ENCODE results near the gene GALNS. TPM values are rescaled to one million over a fixed set of nuclear protein-coding genes. Genes with fewer than 3 reads are reported as not detected.

Gene GALNS
- total RNA-seq, 1 experiment from 2014 or later: 15.2 TPM

DNA sequence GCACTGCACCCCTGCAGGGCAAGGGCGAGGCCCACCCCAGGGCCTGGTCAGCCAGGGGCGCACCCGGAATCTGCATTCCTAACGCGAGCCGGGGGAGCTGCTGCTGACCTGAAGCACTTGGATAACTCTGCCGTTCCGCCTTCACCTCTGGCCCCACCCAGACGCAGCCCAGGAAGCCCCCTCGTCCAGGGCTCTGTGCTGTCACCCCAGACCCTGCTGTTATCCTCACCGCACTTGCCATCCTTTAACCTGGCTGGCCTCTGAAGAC lies 23.0 kb upstream of the GALNS start:
- DNase-seq (ENCODE audit: low read depth, low spot score): no peak
- in situ Hi-C loops (cut with HindIII; ENCODE audit: low pct_unique_long_range_greater_than_20kb, low sequenced_read_pairs): no loop called here

DNA sequence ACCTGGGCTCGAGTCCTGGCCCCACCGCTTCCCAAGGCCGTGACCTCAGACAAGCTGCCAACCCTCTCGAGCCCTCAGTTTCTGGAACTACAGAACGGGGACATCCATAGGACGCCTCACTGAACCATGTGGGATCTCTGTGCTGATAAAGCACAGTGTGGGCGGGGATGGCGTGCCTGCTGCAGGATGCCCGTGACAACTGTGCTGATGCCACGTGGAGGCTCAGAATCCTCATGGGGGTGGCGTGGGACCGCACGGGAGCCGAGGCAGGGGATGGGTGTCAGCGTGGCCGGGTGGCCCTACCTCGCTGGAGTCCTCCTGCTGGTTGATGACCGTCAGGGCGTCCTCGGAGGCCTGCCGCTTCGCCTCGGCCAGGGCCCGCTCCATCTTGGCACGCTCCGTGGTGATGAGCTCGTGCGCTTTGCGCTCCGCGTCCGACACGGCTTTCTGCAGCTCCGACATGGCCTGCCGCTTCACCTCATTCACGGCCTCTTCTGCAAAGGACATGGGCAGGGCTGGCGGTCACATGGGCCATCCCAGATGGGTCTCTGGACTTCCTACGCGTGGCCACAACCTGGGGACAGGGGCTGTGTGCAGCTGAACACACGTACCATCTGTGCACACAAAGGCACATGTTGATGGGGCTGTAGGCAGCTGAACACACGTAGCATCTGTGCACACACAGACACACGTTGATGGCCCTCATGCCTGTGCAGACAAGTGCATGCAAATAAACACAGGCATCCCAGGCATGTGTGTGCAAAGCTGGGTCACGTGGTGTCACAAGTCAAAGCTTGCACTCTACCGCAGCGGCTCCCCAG lies 22.4 kb upstream of the GALNS start:
- no peak for DNase-seq (ENCODE audit: low read depth, low spot score)
- in situ Hi-C loops (cut with HindIII; ENCODE audit: low pct_unique_long_range_greater_than_20kb, low sequenced_read_pairs): no loop called here

DNA sequence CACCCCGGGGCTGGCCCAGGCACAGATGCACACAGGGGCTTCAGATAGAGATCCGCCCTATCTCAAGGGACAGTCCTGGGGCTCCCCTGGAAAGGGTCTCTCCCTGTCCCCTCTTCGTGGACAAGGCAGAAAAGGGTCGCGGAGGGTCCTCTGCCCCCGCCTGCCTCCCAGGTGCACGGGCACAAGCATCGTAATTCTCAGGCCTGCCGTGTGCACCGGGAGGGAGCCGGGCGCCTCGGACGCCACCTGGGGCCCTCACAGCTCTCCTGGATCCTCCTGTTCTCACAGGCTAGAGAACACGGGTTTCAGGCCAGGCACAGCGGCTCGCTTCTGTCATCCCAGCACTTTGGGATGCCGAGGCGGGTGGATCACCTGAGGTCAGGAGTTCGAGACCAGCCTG lies 21.6 kb upstream of the GALNS start:
- no peak for DNase-seq (ENCODE audit: low read depth, low spot score)
- in situ Hi-C loops (cut with HindIII; ENCODE audit: low pct_unique_long_range_greater_than_20kb, low sequenced_read_pairs): no loop called here

DNA sequence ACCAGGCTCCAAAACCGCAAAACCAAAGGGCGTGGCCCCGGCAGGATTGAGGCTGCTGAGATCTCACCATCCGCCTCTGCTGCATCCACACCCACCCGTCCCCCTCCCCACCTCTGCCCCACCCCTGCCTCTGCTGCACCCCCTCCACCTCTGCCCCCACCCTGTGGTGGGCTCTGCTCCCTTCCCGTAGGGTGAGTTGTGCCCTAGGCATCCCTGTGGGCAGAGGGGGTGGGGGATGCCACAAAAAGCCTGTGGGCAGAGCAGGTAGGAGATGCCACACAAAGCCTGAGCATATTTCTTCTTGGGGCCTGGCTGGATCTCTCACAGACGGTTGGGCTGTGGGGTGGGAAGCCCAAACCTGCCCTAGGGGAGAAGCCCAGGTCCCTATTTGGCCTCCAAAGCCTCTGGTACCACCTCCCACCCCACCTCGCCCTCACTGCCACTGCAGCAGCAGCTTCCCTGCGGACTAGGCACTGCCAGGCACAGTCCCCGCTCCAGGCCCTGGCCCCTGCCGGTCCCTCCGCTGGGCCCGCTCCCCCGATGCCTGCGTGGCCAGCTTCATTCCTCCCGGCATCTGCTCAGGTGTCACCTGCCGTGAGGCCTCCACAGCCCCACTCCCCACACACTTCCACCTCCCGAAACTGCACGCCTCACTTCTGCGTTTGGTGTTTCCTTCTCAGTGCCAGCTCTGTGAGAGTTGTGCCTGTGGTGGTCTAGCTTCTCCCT lies 21.0 kb upstream of the GALNS start:
- in situ Hi-C loops (cut with HindIII; ENCODE audit: low pct_unique_long_range_greater_than_20kb, low sequenced_read_pairs): no loop called here

DNA sequence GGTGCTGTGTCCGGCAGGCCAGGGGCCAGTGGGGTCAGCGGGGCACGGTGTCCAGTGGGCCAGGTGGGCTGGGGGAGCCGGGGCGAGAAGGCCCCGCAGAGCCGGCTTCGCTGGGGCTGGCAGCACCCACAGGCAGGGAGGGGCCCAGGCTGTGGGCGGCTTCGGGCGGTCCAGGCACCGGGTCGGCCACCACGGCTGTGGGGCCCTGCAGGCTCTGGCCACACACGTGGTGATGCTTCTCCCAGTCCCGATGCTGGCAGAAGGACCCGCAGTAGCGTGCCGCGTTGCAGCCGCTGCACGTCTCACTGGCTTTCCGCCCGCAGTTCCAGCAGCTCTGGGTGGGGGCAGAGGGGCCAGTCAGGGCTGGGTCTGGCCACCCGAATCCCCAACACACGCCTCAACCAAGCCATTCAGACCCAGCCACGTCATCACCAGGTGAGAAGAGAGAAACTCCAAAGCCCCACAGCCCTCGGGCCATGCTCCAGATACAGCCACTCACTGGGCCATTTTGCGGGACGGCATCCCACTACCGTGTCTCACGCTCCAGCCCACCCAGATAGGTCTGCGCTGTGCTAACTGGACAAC lies 20.3 kb upstream of the GALNS start:
- in situ Hi-C loops (cut with HindIII; ENCODE audit: low pct_unique_long_range_greater_than_20kb, low sequenced_read_pairs): no loop called here
- DNase-seq (ENCODE audit: low read depth, low spot score): no peak

More for the DNA sequence above, 21.0 kb upstream of the GALNS start:
- DNase-seq (ENCODE audit: low read depth, low spot score): no peak

DNA sequence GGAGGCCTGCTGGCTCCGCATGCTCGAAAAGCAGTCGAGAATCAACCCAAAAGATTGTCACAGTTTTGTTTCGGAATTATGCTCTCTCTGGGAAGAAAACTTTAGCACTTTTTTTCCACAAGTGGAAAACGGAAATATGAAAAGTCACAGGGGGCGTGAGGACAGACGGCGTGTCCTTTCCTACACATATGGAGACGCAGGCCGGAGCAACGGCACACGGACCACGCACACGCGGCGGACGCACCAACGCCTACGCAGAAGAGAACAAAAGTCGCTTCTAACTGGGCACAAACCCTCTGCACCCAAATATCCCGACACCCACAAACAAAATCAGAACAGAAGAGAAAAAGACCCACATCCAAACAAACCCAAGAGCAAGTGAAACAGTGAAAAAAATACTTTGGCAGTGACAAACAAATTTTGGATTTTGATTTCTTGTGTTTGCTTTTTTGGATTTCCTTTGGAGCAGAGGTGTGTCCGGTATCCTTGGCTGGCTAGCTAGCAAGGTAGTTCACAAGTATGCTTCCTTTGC lies 19.0 kb upstream of the GALNS start:
- DNase-seq (ENCODE audit: low read depth, low spot score): no peak
- in situ Hi-C loops (cut with HindIII; ENCODE audit: low pct_unique_long_range_greater_than_20kb, low sequenced_read_pairs): no loop called here

DNA sequence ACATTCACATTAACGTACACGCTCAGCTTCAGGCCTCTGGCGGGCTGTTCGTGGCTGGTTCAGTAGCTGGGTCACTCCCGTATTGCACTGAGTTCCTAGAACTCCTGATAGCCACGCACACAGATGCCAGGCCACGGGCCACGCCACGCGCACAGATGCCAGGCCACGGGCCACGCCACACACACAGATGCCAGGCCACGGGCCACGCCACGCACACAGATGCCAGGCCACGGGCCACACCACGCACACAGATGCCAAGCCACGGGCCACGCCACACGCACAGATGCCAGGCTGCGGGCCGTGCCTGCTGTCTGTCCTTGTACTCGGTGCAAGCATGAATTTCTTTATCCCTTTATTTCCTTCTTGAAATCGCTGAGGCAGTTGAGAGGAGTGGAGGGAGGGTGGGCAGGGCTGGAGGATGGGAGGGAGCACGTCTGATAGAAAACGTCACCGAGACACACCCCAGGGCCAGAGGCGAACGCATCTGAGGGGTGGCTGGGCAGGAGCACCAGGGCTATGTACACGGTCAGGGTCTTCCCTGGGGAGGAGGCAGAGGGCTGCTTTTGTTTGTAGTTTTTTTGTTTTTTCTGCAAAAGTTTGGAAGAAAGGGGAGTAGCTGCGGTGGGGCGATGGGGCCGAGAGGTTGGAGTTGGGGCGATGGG lies 18.3 kb upstream of the GALNS start:
- in situ Hi-C loops (cut with HindIII; ENCODE audit: low pct_unique_long_range_greater_than_20kb, low sequenced_read_pairs): no loop called here
- DNase-seq (ENCODE audit: low read depth, low spot score): no peak

DNA sequence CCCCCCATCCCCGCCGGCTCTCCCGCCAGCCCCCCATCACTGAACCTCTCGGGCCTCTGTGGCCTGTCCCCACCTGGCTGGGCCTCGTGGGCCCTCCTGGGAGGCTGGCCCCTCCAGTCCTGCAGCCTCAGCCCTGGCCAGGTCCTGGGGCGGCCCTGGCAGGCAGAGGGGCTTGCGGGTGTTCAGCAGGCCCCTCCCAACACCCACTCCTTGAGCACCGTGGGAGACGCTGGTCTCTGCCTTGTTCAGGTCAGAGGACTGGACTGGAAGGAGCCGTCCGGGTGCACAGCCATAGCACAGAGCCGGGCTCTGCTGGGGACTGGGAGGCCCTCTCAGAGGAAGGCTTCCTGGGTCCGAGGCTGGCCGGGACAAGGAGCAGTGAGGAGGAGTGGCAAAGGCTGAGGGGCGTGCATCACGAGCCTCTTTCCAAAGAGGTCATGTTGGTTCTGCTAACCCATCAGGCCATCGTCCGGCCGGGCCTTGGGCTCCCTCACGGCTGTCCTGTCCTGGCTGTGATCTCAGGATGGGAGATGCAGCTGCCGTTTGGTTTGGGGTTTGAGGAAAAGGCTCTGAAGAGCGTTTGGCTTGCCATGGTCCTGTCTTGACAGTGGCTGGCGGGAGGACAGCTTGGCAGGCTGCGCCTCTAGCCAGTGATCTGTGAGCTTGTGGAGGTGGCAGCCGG lies 16.0 kb upstream of the GALNS start:
- in situ Hi-C loops (cut with HindIII; ENCODE audit: low pct_unique_long_range_greater_than_20kb, low sequenced_read_pairs): no loop called here
- DNase-seq (ENCODE audit: low read depth, low spot score): no peak

DNA sequence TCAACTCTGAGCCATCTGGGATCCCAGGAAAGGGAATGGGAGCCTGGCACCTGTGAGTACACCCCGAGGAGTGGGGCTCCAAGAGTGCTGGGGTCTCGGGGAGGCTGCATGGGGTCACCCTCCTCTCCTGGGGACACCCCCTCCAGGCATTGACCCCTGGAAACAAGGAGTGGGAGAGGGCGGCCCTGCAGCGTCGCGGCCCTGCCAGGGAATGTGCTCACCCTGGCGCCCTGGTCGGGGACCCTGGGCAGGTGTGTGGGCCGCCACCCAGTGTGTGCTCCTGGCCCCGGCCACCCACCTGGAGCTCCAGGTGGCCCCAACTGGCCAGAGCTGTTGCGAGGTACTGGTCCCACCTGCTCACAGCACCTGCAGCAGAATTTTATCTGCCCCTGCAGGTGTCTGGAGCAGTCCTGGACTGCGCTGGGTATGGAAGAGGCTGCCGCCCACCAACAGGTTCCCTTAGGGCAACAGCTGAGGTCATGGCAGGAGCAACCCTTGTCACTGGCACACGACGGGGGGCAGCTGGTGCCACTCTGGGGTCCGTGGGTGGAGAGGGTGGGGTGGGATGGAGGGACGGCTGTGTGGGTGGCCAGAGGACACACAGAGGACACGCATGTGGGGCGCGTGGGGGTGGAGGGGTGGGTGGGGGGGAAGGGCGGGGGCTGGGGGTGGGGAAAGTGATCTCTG lies 15.1 kb upstream of the GALNS start:
- in situ Hi-C loops (cut with HindIII; ENCODE audit: low pct_unique_long_range_greater_than_20kb, low sequenced_read_pairs): no loop called here
- no peak for DNase-seq (ENCODE audit: low read depth, low spot score)

DNA sequence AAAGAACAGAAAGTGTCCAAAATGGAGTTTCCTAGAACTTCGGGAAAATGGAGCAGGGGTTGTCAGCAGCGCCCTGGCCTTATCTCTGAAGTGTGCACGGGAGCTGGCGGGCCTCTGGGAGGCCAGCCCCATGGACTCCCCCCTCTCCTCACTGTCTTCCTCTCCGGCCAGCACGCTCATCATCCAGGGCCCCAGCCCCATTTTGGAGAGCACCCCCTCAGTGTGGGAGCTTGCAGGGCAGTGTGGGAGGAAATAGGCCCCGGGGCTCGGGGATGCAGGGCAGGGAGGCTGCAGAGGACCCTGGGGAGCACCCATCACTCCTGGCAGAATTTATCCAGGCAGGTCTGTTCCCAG lies 14.6 kb upstream of the GALNS start:
- in situ Hi-C loops (cut with HindIII; ENCODE audit: low pct_unique_long_range_greater_than_20kb, low sequenced_read_pairs): no loop called here
- no peak for DNase-seq (ENCODE audit: low read depth, low spot score)

DNA sequence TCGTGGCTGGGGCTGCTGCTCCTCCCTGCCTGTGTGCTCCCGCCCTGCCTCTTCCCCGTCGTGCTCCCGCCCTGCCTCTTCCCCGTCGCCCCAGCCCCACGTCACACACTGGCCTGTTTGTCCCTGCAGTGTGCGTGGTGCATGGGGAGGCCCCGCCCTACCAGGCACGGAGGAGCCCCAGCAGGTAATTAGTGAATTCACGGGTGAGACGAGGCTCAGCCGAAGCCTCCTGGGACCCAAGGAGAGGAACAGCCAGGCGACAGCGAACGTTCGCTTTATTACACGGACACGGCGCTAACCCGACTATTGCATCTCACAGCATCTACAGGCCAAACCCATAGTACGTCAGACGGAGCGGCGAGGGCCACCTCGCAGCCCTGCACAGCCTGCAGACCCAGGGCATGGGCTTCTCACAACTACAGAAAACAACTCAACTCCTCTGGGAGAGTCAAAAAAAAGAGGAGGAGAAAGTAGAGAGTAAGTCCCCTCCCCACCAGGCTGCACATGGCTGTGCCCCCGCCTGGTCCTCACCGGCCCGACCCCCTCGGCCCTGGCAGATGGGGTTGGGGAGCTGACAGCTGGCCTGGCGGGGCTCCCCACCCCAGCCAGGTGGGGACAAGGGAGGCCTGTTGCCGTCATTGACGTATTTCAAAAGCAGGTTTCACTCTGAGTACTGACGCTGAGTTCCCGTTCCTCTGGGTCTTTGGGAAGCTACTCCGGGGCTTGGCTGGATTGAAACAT lies 14.0 kb upstream of the GALNS start:
- in situ Hi-C loops (cut with HindIII; ENCODE audit: low pct_unique_long_range_greater_than_20kb, low sequenced_read_pairs): no loop called here
- no peak for DNase-seq (ENCODE audit: low read depth, low spot score)

DNA sequence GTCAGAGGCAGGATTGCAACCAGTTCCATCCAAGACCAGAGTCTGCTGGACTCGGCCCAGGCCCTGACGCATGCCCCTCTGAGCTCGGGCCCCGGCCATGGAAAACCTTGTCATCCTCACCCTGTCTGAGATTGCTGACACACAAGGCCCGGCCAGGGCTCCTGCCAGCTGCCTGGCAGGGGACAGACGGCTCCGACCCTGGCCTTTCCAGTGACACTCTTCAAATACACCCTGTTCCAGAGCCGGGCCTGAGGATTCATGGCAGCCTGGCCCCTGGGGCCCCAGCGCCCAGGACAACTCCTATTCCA lies 12.9 kb upstream of the GALNS start:
- DNase-seq (ENCODE audit: low read depth, low spot score): no peak
- in situ Hi-C loops (cut with HindIII; ENCODE audit: low pct_unique_long_range_greater_than_20kb, low sequenced_read_pairs): no loop called here

DNA sequence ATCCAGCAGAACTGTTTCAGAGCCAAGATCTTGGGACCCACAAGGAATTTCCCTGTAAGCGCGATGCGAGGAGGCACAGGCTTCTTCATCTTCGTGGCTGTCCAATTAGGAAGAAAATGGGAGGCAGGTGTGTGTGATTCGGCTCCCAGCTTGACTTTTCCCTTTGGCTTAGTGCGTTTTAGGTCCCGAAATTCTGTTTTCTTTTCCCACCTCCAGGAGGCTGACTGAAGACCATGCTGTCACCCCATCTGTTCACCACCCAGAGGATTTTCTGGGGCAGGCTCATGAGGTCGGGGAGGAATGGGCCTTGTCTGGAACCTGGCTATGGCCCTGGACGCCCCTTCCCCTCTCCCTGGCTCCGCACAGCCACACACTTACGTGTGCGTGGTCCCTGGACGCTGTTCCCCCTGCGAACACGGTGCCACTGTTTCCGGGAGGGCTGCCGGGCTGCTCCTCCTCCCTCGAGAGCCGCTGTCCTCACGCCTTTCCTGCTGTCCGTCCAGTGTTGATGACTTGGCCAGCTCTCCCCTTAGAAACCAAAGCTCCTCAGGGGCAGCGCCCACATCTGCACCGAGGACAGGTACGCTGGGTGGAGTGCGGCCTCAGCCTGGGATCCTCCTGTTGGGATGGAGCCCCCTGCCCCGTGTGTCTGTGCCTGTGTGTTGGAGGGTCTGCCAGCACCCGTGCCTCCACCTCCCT lies 12.4 kb upstream of the GALNS start:
- no peak for DNase-seq (ENCODE audit: low read depth, low spot score)
- in situ Hi-C loops (cut with HindIII; ENCODE audit: low pct_unique_long_range_greater_than_20kb, low sequenced_read_pairs): no loop called here

DNA sequence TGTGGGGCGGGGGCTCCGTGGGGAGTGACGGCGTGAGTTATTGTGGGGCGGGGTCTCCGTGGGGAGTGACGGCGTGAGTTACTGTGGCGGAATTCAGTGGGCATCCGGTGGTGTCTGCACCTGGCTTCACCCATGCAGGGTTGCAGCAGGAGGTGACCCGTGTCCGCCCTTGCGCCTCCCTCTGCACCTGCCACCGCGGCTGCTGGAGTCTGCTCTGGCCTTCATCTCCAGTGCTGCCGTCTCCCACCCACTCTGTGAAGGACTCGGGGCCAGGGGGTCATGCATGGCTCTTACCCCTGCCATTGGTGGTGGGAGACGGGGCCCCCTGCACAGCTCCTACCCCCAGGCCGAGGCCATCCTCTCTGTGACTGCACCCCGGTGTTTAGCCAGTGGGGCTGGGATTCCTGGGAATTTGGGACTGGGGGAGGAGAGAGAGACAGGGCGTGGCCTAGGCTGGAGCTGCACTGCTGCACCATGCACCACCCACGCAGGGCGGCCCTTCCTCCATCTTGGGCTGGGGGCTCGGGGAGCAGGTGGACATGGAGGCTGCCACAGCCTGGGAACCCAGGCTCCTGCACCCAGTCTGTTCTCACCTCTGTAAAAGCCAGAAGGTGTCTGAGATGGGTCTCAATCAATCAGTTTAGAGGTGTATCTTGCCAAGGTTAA lies 11.0 kb upstream of the GALNS start:
- in situ Hi-C loops (cut with HindIII; ENCODE audit: low pct_unique_long_range_greater_than_20kb, low sequenced_read_pairs): no loop called here

DNA sequence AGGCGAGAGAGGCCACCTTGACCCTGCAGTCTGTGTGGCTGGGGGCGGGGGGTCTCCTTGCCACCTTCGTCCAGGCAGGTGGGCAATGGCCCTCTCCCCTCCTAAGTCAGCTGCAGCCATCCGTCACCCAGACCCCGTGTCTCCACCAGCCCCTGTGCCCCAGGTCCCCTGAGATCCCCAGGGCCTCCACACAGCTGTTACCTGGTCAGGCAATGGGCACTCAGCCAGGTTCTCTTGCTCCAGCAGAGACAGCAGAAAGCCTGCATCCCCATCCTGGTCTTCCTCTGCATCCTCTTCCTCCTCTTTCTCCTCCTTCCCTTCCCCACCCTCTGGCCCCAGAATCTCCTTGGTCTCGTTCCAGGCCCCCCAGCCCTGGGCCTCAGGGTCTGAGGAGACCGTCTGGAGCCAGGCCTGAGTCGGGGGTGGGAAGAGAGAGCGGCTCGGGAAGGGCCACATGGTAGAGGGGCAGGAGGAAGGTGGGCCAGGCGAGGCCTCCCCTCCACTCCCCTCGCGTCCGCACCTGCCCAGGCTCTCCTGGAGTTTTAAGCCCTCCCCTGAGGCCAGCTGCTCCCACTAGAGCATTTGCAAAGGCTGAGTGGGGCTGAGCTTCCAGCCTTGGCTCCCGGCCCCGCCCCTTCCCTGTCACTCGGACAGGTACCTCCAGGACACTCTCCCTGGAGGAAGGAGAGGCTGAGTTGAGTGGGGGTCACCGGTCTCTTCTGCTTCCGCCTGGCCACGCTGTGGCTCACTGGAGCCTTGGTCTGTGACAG lies 9.6 kb upstream of the GALNS start, which contains the start of gene PABPN1L:
TSS of gene PABPN1L (minus strand) at position 510 of the 770 bp plus-strand sequence. CDS start at position 456, 54 bp downstream.
- in situ Hi-C loops (cut with HindIII; ENCODE audit: low pct_unique_long_range_greater_than_20kb, low sequenced_read_pairs): no loop called here
- no peak for DNase-seq (ENCODE audit: low read depth, low spot score)

More for the DNA sequence above, 11.0 kb upstream of the GALNS start:
- DNase-seq (ENCODE audit: low read depth, low spot score): no peak

All from SK-MEL-5 (cell line).